ENCODE data around the gene FOSB. TPM values are rescaled to one million over a fixed set of nuclear protein-coding genes. Genes with fewer than 3 reads are reported as not detected.
A peak's percentile ranks its signal among the peaks of the same experiment; 100 is the strongest.

FOSB gene
- total and polyA plus RNA-seq, 4 donors: 0.18 to 1.3 (median 0.40) TPM

DNA sequence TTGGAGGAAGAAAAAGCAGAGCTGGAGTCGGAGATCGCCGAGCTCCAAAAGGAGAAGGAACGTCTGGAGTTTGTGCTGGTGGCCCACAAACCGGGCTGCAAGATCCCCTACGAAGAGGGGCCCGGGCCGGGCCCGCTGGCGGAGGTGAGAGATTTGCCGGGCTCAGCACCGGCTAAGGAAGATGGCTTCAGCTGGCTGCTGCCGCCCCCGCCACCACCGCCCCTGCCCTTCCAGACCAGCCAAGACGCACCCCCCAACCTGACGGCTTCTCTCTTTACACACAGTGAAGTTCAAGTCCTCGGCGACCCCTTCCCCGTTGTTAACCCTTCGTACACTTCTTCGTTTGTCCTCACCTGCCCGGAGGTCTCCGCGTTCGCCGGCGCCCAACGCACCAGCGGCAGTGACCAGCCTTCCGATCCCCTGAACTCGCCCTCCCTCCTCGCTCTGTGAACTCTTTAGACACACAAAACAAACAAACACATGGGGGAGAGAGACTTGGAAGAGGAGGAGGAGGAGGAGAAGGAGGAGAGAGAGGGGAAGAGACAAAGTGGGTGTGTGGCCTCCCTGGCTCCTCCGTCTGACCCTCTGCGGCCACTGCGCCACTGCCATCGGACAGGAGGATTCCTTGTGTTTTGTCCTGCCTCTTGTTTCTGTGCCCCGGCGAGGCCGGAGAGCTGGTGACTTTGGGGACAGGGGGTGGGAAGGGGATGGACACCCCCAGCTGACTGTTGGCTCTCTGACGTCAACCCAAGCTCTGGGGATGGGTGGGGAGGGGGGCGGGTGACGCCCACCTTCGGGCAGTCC, 5.0 kb downstream of the FOSB start:
- 15% methylated on average over 44 of the region's 44 CpGs for WGBS
- H3K36me3 ChIP-seq (ENCODE audit: control insufficient read depth in 4 of 4, insufficient read depth in 3 of 4, low read depth in 1 of 4, low read length in 3 of 4): no peaks in the 10 kb centered on the region
- no peaks in the 10 kb centered on the region for H3K9me3 ChIP-seq (ENCODE audit: control insufficient read depth in 4 of 4, low read length in 3 of 4)
- TF ChIP-seq EGR1 (IDR thresholded peaks at IDR 0.05; ENCODE audit: low read depth in 2 of 2): no peak
- TF ChIP-seq JUND (IDR thresholded peaks at IDR 0.05): no peak
- TF ChIP-seq HNF4G (IDR thresholded peaks at IDR 0.05): no peak
- TF ChIP-seq HNF4A (conservative IDR thresholded peaks at IDR 0.05): no peak
- no peak for TF ChIP-seq FOXA1 (IDR thresholded peaks at IDR 0.05)
- TF ChIP-seq ZBTB33 (IDR thresholded peaks at IDR 0.05): no peak
- TF ChIP-seq NR2F2 (IDR thresholded peaks at IDR 0.05): no peak
- no peak for TF ChIP-seq ATF3 (IDR thresholded peaks at IDR 0.05)
- TF ChIP-seq RAD21 (IDR thresholded peaks at IDR 0.05): no peak
- no peak for TF ChIP-seq RXRA (IDR thresholded peaks at IDR 0.05)
- no peak for TF ChIP-seq MAX (IDR thresholded peaks at IDR 0.05)
- no peak for TF ChIP-seq YY1 (IDR thresholded peaks at IDR 0.05)
- no peak for TF ChIP-seq FOXA2 (IDR thresholded peaks at IDR 0.05)
- TF ChIP-seq CTCF (IDR thresholded peaks at IDR 0.05; ENCODE audit: low read depth, low read length, missing input control): no peak
- H3K27me3 ChIP-seq (ENCODE audit: control insufficient read depth in 4 of 4, insufficient read depth in 4 of 4, low read length in 3 of 4): peaks cover 0 to 4% (median 2%) of the 10 kb centered on the region in 4 donors
- peak overlapping the region in 1 of 3 donors; percentile 14 for H3K4me3 ChIP-seq (ENCODE audit: low read depth in 1 of 3, low read length in 3 of 3)
- no peak for DNase-seq (ENCODE audit: low spot score)
- H3K4me1 ChIP-seq (ENCODE audit: control insufficient read depth in 4 of 4, insufficient read depth in 4 of 4, low read length in 3 of 4): peaks cover 8 to 39% (median 19%) of the 10 kb centered on the region in 4 donors
- no peak overlapping the region for H3K27ac ChIP-seq (ENCODE audit: low read depth in 1 of 2, low read length in 2 of 2)
- no peak overlapping the region for H3K9ac ChIP-seq (ENCODE audit: low read depth in 1 of 2, low read length in 2 of 2)

GRCh38 chr19:45473367-45473681, 5.5 kb downstream of the FOSB start:
- no peak overlapping the region for H3K27ac ChIP-seq (ENCODE audit: low read depth in 1 of 2, low read length in 2 of 2)
- H3K4me3 ChIP-seq (ENCODE audit: low read depth in 1 of 3, low read length in 3 of 3): no peak overlapping the region
- no peaks in the 10 kb centered on the region for H3K36me3 ChIP-seq (ENCODE audit: control insufficient read depth in 4 of 4, insufficient read depth in 3 of 4, low read depth in 1 of 4, low read length in 3 of 4)
- H3K9me3 ChIP-seq (ENCODE audit: control insufficient read depth in 4 of 4, low read length in 3 of 4): no peaks in the 10 kb centered on the region
- WGBS: 22% methylated on average over 5 of the region's 5 CpGs
- H3K9ac ChIP-seq (ENCODE audit: low read depth in 1 of 2, low read length in 2 of 2): no peak overlapping the region
- no peak for TF ChIP-seq FOXA2 (IDR thresholded peaks at IDR 0.05)
- TF ChIP-seq SP1 (IDR thresholded peaks at IDR 0.05): no peak
- H3K4me1 ChIP-seq (ENCODE audit: control insufficient read depth in 4 of 4, insufficient read depth in 4 of 4, low read length in 3 of 4): peaks cover 6 to 35% (median 21%) of the 10 kb centered on the region in 4 donors
- no peak for DNase-seq (ENCODE audit: low spot score)
- peaks cover 0 to 4% (median 2%) of the 10 kb centered on the region in 4 donors for H3K27me3 ChIP-seq (ENCODE audit: control insufficient read depth in 4 of 4, insufficient read depth in 4 of 4, low read length in 3 of 4)

Data from liver (tissue), 9 donors.